GM21528 (cell line): Measurements from ENCODE around the gene MPG.
A peak's percentile ranks its signal among the peaks of the same experiment; 100 is the strongest.

Experiments used
- ATAC-seq: cut with Tn5 transposase; IDR thresholded peaks from one replicate; pipeline ENCODE4 v1.9.1; 2021; ENCODE audit warnings: mild to moderate bottlenecking, moderate library complexity; ENCODE audit not compliant: unreplicated experiment, low FRiP score

The MPG gene

DNA sequence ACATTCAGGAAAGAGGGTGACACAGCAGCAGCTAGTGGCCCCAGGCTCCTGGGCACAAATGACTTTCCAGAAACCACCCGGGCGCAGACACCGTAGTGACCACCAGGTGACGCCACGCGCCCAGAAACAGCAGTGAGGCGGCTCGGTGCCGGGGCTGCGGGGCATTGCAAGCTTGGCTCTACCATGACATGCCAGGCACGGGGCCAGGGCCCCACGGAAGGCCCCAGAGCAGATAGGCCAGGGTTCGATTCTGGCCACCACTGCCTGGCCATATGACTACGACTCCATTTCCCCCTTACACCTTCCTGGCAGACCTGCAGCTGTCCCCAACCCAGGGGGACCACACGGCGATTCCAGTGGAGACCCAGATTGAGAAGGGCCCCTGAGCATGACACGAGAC lies 12.3 kb upstream of the MPG start:
- no peak for ATAC-seq

- no peak for ATAC-seq
These were observed 11.5 kb upstream of the MPG start for GRCh38 chr16:66309-67182.

GRCh38 chr16:67183-67791 lies 10.7 kb upstream of the MPG start:
- no peak for ATAC-seq

- no peak for ATAC-seq
These were observed 9.9 kb upstream of the MPG start for GRCh38 chr16:67884-68789.

DNA sequence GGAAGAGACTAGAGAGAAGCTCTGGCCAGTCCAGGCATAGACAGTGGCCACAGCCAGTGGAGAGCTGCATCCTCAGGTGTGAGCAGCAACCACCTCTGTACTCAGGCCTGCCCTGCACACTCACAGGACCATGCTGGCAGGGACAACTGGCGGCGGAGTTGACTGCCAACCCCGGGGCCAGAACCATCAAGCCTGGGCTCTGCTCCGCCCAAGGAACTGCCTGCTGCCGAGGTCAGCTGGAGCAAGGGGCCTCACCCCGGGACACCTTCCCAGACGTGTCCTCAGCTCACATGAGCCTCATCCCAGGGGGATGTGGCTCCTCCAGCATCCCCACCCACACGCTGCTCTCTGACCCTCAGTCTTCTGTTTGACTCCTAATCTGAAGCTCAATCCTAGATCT lies 8.8 kb upstream of the MPG start:
- ATAC-seq: no peak

- ATAC-seq: no peak
These were observed 6.8 kb upstream of the MPG start for GRCh38 chr16:71210-71539.

DNA sequence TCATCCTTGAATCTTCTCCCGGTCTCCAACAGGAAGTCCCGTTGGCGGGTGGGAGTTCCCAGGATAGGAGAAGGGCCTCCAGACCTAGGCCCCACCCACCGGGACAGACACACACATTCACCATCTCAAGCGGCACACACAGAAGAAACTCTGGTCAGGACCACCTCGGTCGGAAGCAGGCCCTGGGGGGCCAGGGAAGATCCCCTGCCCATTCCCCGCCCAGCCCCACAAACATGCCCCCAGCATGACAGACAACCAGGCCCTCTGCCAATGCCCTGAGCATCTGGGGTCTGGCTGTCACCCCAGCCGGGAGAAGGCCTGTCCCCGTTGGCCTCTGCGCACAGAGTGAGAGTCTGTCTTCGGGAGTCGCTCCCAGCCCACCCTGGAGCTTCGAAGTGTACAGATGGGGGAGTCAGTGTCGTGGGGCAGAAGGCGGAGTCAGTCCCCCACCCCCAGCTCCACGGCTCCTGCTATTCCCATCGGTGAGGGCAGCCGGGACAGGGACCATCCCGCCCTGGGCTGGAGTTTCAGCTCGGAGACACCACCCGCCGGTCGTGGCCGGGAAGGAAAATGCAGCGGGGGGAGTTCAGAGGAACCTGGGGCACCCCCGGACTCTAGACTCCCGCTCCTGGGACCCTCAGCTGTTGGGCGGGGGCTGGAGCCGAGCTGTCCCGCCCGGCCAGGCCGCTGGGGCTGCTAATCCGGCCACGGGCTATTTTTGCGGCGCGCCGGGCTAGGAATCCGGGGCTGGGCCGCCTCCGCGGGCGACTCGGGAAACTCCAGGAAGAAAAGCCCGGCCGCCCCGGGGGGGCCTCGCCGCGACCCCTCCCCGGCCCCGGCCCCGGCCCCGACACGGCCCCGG lies 6.3 kb upstream of the MPG start:
- no peak for ATAC-seq

GRCh38 chr16:72561-73548 lies 5.2 kb upstream of the MPG start, which contains the start of gene RHBDF1:
Gene RHBDF1, minus strand, starts transcription at chr16:72631. Its CDS starts 7,616 bp downstream, at chr16:65015.
- no peak for ATAC-seq

- no peak for ATAC-seq
These were observed 3.8 kb upstream of the MPG start for GRCh38 chr16:74051-74746.

DNA sequence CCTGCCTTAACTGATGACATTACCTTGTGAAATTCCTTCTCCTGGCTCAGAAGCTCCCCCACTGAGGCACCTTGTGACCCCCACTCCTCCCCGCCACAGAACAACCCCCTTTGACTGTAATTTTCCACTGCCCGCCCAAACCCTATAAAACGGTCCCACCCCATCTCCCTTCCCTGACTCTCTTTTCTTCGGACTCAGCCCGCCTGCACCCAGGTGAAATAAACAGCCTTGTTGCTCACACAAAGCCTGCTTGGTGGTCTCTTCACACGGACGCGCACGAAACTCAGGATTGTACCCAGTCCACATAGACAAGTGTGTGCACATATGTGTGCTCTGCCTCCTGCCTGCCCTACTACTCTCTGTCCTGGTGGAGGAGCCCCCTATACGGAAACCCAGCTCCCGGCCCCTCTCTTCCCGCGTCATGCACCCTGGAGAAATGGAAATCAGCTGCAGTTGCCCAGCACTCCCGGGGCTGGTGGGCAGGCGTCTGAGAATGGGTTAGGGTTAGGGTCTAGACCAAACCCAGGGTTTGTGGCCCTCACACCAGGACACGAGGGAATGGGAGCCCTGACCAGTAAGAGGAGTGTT lies 3.2 kb upstream of the MPG start:
- ATAC-seq: no peak

- no peak for ATAC-seq
These were observed 2.2 kb upstream of the MPG start for GRCh38 chr16:75580-76501.

- ATAC-seq: no peak
These were observed 1.3 kb upstream of the MPG start for GRCh38 chr16:76535-77272.

DNA sequence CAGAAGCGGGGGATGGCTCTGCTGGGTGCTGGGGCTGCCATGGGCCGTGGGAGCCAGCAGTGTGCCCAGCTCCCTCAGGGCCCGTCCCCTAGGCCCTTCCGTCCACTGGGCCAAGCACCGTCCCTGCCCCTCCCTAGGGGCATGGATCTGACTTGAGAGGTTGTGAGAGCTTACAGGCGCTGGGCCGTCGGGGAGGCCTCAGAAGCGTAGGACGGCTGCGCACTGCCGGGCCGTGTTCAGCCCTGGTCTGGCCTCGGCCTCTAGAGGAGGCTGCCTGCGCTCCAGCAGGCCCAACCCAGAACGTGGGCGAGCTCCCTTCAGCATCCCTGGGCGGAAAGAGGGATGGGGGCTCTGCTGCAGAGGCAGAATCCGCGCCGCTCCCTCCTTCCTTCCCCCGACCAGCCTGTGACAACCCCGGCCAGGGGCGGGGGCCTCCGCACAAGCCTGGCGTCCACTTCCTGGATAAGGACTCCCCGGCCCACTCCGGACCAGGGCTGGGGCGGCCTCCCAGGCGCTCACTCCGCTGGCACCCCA lies 685 bp upstream of the MPG start:
- peak; percentile 36 for ATAC-seq

- ATAC-seq: peak; percentile 21
These were observed 572 bp downstream of the MPG start for GRCh38 chr16:78444-79150.
